A673 (cell line): Measurements from ENCODE around the gene SATL1. TPM values are rescaled to one million over a fixed set of nuclear protein-coding genes. Genes with fewer than 3 reads are reported as not detected.

Experiments used
- BruUV-seq: library from RNA; stranded (reverse); fragments of 400-500 nt; replicated peaks from 2 replicates; lab custom pipeline; 2021; lab: Mats Ljungman, UMichigan
- CTCF ChIA-PET: fragments of 300-600 bp; sonication (Branson Sonifier 250); formaldehyde crosslinking; loops from one replicate; lab custom pipeline; 2022; ENCODE audit warnings: antibody characterized with exemption; lab: Charles Lee
- POLR2A ChIA-PET: fragments of 300-600 bp; sonication (Branson Sonifier 250); formaldehyde crosslinking; loops from one replicate; lab custom pipeline; 2022; ENCODE audit warnings: antibody characterized with exemption; ENCODE audit not compliant: low non-redundant PET; lab: Charles Lee
- DNase-seq: peaks from one replicate; pipeline ENCODE4 v3.0.0-alpha.2; 2015; ENCODE audit warnings: low spot score
- H3K27ac ChIP-seq: fragments of 200-600 bp; sonication (generic); 2 replicates; pipeline ENCODE4 v1.5.1; 2016; ENCODE audit warnings: mixed run types, low read depth, mild to moderate bottlenecking, mixed read lengths, antibody characterized with exemption, low read length; ENCODE audit not compliant: poor library complexity, severe bottlenecking
- H3K27me3 ChIP-seq: fragments of 200-600 bp; sonication (generic); replicated peaks from 2 replicates; pipeline ENCODE4 v1.6.1; 2017; ENCODE audit warnings: mixed run types, low read depth, mild to moderate bottlenecking, mixed read lengths, antibody characterized with exemption, low read length; ENCODE audit not compliant: insufficient read depth, poor library complexity
- H3K36me3 ChIP-seq: fragments of 200-600 bp; sonication (generic); 2 replicates; pipeline ENCODE4 v1.6.1; 2016; ENCODE audit warnings: mixed run types, mild to moderate bottlenecking, mixed read lengths, antibody characterized with exemption, low read length; ENCODE audit not compliant: insufficient read depth, poor library complexity, severe bottlenecking
- H3K4me1 ChIP-seq: fragments of 200-600 bp; sonication (generic); 2 replicates; pipeline ENCODE4 v1.6.1; 2017; ENCODE audit warnings: mixed run types, mild to moderate bottlenecking, mixed read lengths, antibody characterized with exemption, low read length; ENCODE audit not compliant: insufficient read depth, poor library complexity, severe bottlenecking
- H3K4me3 ChIP-seq: fragments of 200-600 bp; sonication (generic); 2 replicates; pipeline ENCODE4 v1.5.1; 2016; ENCODE audit warnings: low read depth, mixed run types, mild to moderate bottlenecking, mixed read lengths, low read length; ENCODE audit not compliant: poor library complexity, severe bottlenecking
- H3K9me3 ChIP-seq: fragments of 200-600 bp; sonication (generic); 2 replicates; pipeline ENCODE4 v1.6.1; 2016; ENCODE audit warnings: mixed run types, low read depth, mild to moderate bottlenecking, mixed read lengths, antibody characterized with exemption, low read length; ENCODE audit not compliant: poor library complexity, severe bottlenecking
- EZH2 ChIP-seq: fragments of 200-600 bp; sonication (generic); IDR thresholded peaks from 2 replicates; pipeline ENCODE4 v1.6.1; 2017; ENCODE audit warnings: borderline replicate concordance, low read depth, mild to moderate bottlenecking, mixed read lengths, antibody characterized with exemption, low read length; ENCODE audit not compliant: poor library complexity, severe bottlenecking
- intact Hi-C: fragments of 100-400 bp; cut with micrococcal nuclease; formaldehyde crosslinking; loops from one replicate; pipeline ENCODE4 v1.10.0; 2022; ENCODE audit not compliant: unreplicated experiment
- total RNA-seq: library from RNA; stranded (reverse); gene quantifications from 2 replicates; pipeline ENCODE4 v1.2.3, GENCODE V29; 2021
- TF ChIP-seq, protein P1 (sequence below): fragments of 300-800, 200-600 bp; sonication (generic); conservative IDR thresholded peaks from 2 replicates; pipeline ENCODE4 v1.5.1; 2017; ENCODE audit warnings: low read depth, mild to moderate bottlenecking, antibody characterized with exemption, low read length, moderate library complexity, mixed read lengths

Gene SATL1
- total RNA-seq, 1 experiment from 2014 or later: 0.13 TPM

- intact Hi-C loops: no loop called here
- ChIA-PET POLR2A (no interaction called here), CTCF (no interaction called here)
- no peak overlapping the region for H3K4me3 ChIP-seq
- no peak for TF ChIP-seq EZH2
- TF ChIP-seq, protein P1, sequence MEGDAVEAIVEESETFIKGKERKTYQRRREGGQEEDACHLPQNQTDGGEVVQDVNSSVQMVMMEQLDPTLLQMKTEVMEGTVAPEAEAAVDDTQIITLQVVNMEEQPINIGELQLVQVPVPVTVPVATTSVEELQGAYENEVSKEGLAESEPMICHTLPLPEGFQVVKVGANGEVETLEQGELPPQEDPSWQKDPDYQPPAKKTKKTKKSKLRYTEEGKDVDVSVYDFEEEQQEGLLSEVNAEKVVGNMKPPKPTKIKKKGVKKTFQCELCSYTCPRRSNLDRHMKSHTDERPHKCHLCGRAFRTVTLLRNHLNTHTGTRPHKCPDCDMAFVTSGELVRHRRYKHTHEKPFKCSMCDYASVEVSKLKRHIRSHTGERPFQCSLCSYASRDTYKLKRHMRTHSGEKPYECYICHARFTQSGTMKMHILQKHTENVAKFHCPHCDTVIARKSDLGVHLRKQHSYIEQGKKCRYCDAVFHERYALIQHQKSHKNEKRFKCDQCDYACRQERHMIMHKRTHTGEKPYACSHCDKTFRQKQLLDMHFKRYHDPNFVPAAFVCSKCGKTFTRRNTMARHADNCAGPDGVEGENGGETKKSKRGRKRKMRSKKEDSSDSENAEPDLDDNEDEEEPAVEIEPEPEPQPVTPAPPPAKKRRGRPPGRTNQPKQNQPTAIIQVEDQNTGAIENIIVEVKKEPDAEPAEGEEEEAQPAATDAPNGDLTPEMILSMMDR: no peak
- BruUV-seq: no TSS peak
- H3K27me3 ChIP-seq: no peaks in the 10 kb centered on the region
- DNase-seq: no peak
- H3K9me3 ChIP-seq: peaks cover 4% of the 10 kb centered on the region
- no peaks in the 10 kb centered on the region for H3K36me3 ChIP-seq
- no peak overlapping the region for H3K27ac ChIP-seq
- H3K4me1 ChIP-seq: no peaks in the 10 kb centered on the region
Measured at GRCh38 chrX:85203461-85203970, 40.1 kb downstream of the SATL1 start.

- intact Hi-C loops: no loop called here
- BruUV-seq: no TSS peak
- Histone ChIP-seq H3K9me3 (peaks cover 8% of the 10 kb centered on the region), H3K36me3 (no peaks in the 10 kb centered on the region), H3K4me1 (no peaks in the 10 kb centered on the region), H3K4me3 (no peak overlapping the region), H3K27me3 (no peaks in the 10 kb centered on the region), H3K27ac (no peak overlapping the region)
- ChIA-PET POLR2A (no interaction called here), CTCF (no interaction called here)
- no peak for DNase-seq
- TF ChIP-seq EZH2: no peak
- TF ChIP-seq, protein P1: no peak
Measured at GRCh38 chrX:85196319-85196718, 47.3 kb downstream of the SATL1 start.

DNA sequence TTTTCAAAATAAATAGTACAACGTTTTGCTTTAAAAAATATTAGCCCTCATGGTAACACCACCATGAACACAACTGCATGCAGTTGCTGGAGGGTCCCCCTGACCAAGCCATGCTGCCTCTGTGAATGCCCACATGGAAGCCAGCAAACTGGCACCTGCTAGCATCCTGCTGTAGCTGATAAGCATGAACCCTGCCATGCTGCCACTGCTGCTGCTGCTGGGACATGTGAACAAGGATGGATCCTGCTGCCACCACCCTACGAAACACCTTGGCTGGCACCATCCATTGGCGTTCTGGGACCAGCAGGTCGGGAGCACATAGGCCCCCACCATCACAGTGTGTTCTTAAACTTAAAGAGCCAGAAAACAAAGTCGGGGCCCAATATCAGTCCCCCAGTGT is 83.9 kb downstream of the SATL1 start:
- no peaks in the 10 kb centered on the region for H3K27me3 ChIP-seq
- CTCF ChIA-PET: no interaction called here
- no peaks in the 10 kb centered on the region for H3K4me1 ChIP-seq
- POLR2A ChIA-PET: no interaction called here
- H3K9me3 ChIP-seq: no peaks in the 10 kb centered on the region
- no peak overlapping the region for H3K27ac ChIP-seq
- H3K4me3 ChIP-seq: no peak overlapping the region
- BruUV-seq: no TSS peak
- H3K36me3 ChIP-seq: no peaks in the 10 kb centered on the region
- no peak for DNase-seq
- intact Hi-C loops: no loop called here
- TF ChIP-seq, protein P1: no peak
- no peak for TF ChIP-seq EZH2
